Neural progenitor cell (in vitro differentiated cells): ENCODE results near the gene GTF3C1.

Experiments used
- EZH2 ChIP-seq: fragments of 200-600 bp; sonication (generic); IDR thresholded peaks from 2 replicates; pipeline ENCODE4 v1.6.1; 2017; ENCODE audit warnings: antibody characterized with exemption, mild to moderate bottlenecking, moderate library complexity
- EZH2phosphoT487 ChIP-seq: fragments of 200-600 bp; sonication (generic); IDR thresholded peaks from 2 replicates; pipeline ENCODE4 v1.6.1; 2017; ENCODE audit warnings: antibody characterized with exemption
- TF ChIP-seq, protein P1 (sequence below): fragments of 200-600 bp; sonication (generic); IDR thresholded peaks from 2 replicates; pipeline ENCODE4 v1.5.1; 2017; ENCODE audit warnings: antibody characterized with exemption, mild to moderate bottlenecking

DNA sequence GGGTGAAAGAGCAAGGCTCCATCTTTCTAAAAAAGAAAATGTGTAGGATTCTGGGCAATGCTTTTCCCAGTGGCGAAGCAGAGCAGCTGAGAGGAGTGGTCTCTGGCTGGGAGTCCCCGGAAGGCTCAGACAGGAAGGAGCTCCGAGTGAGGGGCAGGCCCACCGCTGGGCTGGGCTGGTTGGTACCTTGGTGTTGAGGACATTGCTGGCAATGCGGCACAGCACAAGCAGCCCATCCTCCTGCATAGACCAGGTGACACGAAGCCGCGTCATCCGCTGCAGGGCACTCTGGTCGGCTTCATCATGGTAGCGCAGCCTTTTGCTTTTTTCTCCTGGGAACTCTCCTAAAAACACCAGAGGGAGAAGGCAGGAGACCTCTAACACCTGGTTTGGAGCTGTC, 63.9 kb downstream of the GTF3C1 start:
- TF ChIP-seq, protein P1, sequence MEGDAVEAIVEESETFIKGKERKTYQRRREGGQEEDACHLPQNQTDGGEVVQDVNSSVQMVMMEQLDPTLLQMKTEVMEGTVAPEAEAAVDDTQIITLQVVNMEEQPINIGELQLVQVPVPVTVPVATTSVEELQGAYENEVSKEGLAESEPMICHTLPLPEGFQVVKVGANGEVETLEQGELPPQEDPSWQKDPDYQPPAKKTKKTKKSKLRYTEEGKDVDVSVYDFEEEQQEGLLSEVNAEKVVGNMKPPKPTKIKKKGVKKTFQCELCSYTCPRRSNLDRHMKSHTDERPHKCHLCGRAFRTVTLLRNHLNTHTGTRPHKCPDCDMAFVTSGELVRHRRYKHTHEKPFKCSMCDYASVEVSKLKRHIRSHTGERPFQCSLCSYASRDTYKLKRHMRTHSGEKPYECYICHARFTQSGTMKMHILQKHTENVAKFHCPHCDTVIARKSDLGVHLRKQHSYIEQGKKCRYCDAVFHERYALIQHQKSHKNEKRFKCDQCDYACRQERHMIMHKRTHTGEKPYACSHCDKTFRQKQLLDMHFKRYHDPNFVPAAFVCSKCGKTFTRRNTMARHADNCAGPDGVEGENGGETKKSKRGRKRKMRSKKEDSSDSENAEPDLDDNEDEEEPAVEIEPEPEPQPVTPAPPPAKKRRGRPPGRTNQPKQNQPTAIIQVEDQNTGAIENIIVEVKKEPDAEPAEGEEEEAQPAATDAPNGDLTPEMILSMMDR, result no peak
- TF ChIP-seq EZH2 (no peak), EZH2phosphoT487 (no peak)
